Measurements from ENCODE around the gene CCDC15.

- TF ChIP-seq POLR2AphosphoS5 (IDR thresholded peaks at IDR 0.05) (no peak), POLR2A (IDR thresholded peaks at IDR 0.05) (no peak), CTCF (IDR thresholded peaks at IDR 0.05) (no peak), EP300 (IDR thresholded peaks at IDR 0.05) (no peak)
Observed at GRCh38 chr11:124935548-124936514, 18.2 kb upstream of the CCDC15 start, which contains the start of gene HEPACAM.

Data from suprapubic skin (tissue), 4 donors.